GM19238 (cell line): ENCODE measurements around the gene ZYG11B.
"Not testable (repeated sequence)": the region's sequence is repeated elsewhere in the genome, so short reads cannot be mapped to it uniquely, and the experiment has no call there.

Experiments used
- DNase-seq: peaks from one replicate; pipeline ENCODE4 v3.0.0; 2011; ENCODE audit warnings: low spot score; ENCODE audit not compliant: insufficient read length

Gene ZYG11B

GRCh38 chr1:52706941-52707926 lies 19.0 kb upstream of the ZYG11B start:
- DNase-seq = no peak

GRCh38 chr1:52707927-52708655 lies 18.2 kb upstream of the ZYG11B start:
- DNase-seq = no peak

GRCh38 chr1:52709016-52709415 lies 17.2 kb upstream of the ZYG11B start:
- no peak for DNase-seq

DNA sequence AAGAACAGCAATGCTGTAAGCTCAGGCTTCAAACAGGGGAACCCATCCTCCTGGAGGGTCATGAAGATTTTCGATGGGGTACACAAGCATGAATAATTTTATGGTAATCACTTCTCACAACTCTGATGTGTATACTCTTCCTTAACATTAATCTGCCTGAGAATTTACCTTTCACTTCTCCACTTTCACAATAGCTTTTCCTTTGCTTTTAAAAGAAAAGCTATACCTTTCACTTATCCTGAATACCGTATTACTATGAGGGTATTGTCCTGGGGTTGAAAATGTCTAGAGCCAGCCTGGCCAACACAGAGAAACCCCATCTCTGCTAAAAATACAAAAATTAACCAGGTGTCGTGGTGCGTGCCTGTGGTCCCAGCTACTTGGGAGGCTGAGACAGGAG lies 12.7 kb upstream of the ZYG11B start:
- DNase-seq = no peak

DNA sequence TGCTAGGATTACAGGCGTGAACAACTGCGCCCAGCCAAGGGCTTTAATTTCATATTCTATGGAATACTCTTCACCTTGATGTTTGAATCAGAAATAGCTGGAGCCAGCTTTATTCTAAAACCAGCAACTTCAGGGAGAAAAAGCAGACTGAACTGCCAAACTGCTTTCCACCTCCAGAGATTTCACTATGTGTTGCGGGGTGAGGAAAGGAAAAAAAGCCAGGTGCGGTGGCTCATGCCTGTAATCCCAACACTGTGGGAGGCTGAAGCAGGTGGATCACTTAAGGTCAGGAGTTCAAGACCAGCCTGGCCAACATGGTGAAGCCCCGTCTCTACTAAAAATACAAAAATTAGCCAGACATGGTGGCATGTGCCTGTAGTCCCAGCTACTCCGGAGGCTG lies 11.0 kb upstream of the ZYG11B start:
- DNase-seq = not testable (repeated sequence)

GRCh38 chr1:52723260-52723659 lies 3.0 kb upstream of the ZYG11B start:
- no peak for DNase-seq

DNA sequence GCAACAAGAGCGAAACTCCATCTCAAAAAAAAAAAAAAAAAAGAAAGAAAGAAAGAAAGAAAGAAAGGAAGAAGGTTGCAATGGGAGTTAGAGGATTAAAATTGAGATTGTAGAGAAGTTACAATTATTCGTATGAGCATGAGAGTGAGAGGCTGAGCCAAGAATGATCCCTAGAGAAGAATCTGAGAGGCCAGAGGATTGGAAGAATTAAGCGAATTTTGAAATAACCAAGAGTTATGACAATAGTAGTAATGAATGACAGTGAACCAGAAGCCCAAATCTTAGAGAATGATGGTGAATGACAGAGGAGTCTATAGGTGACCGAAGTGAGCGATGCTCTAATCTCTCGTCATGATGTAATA lies 369 bp upstream of the ZYG11B start:
- no peak for DNase-seq

GRCh38 chr1:52727114-52727586 lies 897 bp downstream of the ZYG11B start:
- DNase-seq = no peak

DNA sequence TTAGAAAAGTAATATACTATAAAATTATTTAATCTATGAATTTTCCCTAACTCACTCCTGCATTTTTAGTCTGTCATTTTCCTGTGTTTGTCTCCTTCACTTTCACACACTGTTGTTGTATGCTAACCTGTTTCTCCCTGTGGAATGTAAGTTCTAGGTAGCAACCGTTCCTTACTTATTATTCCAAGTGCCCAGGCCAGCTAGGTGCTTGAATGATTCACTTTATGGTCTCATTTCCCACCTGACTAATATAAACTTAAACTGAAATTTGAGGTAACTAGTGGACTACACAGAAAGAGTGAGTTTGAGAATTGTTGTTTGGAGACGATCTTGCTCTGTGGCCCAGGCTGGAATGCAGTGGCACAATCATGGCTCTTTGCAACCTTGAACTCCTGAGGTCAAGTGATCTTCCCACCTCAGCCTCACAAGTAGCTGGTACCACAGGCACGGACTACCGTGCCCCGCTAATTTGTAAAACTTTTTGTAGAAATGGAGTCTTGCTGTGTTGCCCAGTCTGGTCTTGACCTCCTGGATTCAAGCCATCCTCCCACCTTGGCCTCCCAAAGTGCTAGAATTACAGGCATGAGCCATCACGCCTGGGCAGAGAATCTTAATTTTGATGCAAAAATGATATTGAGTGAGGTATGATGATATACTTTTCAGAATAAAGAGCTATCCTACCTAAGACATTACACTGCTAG lies 1.9 kb downstream of the ZYG11B start:
- DNase-seq = no peak

DNA sequence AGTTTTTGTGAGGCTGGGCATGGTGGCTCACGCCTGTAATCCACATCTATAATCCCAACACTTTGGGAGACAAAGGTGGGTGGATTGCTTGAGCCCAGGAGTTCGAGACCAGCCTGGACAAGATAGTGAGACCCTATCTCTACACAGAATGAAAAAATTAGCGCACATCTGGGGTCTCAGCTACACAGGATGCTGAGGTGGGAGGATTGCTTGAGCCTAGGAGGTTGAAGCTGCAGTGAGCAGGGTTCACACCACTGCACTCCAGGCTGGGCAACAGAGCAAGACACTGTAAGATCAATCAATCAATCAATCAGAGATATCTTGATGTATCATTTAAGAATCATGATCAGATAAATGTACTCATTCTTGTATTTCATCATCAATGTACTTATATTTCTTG lies 7.1 kb downstream of the ZYG11B start:
- DNase-seq = no peak

DNA sequence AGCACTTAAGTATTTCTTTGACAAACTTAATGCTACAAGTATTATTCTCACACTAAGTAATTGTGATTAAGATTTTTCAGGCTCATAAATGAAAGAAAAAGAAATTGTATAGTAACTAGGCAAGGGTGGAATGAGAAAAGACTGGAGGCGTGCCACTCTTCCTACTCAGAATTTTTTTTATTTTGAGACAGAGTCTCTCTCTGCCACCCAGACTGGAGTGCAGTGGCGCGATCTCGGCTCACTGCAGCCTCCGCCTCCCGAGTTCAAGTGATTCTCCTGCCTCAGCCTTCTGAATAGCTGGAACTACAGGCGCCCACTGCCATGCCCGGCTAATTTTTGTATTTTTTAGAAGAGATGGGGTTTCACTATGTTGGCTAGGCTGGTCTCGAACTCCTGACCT lies 9.1 kb downstream of the ZYG11B start:
- not testable (repeated sequence) for DNase-seq

- DNase-seq = no peak
These were observed 11.9 kb downstream of the ZYG11B start for GRCh38 chr1:52738148-52738547.

- no peak for DNase-seq
These were observed 12.6 kb downstream of the ZYG11B start for GRCh38 chr1:52738893-52739292.

DNA sequence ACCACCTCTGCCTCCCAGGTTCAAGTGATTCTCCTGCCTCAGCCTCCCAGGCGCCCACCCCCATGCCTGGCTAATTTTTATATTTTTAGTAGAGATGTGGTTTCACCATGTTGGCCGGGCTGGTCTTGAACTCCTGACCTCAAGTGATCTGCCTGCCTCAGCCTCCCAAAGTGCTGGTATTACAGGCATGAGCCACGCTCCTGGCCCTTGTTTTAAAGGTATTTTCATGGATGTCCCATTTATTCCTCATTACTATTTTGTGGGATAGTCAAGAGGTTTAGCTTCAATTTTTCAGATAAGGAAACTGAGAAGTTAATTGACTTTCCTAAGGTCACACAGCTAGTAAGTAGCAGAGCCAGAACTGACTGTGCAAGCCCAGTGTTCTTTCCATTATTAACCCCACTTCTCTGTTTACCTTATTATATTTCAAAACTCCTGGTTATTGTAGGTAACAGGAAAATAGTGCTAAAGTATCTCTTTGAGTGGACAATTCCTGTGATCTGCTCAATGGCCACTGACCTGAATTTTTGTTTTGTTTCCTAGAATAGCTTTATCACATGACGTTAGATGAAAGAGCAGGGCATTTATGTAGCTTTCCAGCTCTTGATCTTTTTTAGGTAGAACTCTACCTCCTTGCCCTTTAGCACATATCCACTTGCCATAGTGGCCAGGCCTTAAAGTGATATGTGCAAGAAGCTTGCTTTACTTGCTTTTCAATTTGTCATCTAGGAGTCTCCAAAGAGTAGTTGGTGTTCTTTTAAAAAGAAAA lies 13.6 kb downstream of the ZYG11B start:
- DNase-seq = no peak

DNA sequence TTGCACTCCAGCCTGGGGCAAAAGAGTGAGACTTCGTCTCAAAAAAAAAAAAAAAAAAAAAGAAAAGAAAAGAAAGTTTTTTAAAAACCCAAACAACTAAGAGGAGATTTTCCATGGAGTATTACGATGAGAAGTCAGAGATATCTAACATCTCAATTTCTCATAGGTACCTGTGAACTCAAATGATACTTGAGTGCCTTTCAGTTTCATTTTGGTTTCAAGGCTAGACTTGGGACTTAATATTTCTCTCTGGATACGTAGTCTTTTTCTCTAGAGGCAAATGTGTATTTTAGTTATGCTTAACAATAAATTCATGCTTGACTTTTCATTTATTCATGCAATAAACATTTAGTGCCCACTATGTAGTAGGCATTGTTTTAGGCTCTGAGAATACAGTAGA lies 15.0 kb downstream of the ZYG11B start:
- no peak for DNase-seq

DNA sequence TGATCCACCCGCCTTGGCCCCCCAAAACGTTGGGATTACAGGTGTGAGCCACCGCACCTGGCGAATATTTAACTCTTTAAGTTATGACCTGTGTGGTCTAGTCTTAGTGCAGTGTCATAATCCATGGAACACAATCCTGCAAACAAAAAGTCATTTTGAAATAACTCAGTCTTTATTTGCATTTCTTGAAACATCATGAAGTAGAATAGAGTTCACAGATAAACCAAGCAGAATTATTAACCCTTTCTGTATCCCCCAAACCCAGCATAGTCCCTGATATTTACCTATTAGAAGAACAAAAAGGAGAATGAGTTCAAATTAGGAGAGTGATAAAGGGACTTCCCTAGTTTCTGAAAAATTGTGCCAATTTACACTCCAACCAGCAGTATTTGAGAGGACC lies 19.9 kb downstream of the ZYG11B start:
- no peak for DNase-seq

GRCh38 chr1:52747450-52747849 lies 21.2 kb downstream of the ZYG11B start:
- DNase-seq = no peak

DNA sequence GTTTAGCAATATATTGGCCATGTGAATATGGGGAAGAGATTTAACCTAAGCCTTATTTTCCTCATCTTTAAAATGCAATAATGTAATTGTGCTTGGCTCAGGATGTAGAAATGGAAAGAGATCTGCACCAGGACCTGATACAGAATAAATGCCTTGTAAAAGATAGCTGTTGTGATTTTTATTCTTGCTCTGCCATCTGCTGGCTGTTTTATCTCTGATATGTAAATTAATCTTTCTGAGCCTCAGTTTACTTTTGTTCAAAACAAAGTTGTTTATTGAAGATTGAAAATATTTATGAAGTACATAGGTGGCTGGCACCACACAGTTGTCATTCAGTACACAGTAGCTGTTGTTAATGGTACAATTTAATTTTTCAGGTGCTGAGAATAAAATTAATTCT lies 21.9 kb downstream of the ZYG11B start:
- no peak for DNase-seq

DNA sequence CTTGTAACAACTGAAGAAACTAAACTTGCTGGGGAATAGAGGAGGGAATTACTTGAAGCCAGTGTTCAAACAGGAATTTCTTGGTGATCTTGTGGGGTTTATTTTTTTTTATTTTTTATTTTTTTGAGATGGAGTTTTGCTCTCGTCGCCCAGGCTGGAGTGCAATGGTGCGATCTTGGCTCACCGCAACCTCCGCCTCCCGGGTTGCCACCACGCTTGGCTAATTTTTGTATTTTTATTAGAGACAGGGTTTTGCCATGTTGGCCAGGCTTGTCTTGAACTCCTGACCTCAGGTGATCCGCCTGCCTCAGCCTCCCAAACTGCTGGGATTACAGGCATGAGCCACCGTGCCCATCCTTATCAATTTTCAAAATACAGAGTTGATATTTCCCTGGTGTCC lies 23.2 kb downstream of the ZYG11B start:
- DNase-seq = not testable (repeated sequence)

DNA sequence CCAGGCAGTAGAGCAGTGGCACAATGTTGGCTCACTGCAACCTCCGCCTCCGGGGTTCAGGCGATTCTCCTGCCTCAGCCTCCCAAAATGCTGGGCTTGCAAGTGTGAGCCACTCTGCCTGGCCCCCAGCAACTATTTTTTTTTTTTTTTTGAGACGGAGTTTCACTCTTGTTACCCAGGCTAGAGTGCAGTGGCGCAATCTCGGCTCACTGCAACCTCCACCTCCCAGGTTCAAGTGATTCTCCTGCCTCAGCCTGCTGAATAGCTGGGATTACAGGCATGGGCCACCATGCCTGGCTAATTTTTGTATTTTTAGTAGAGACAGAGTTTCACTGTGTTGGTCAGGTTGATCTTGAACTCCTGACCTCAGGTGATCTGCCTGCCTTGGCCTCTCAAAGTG lies 23.9 kb downstream of the ZYG11B start:
- DNase-seq = not testable (repeated sequence)
